ENCODE data around the gene NYAP1. TPM values are rescaled to one million over a fixed set of nuclear protein-coding genes. Genes with fewer than 3 reads are reported as not detected.

The NYAP1 gene
- total RNA-seq, result 1.1 and 1.8 TPM in 2 replicates

GRCh38 chr7:100483722-100484672 is at the start of gene NYAP1:
TSS of gene NYAP1 (plus strand) at chr7:100483927. CDS start at chr7:100485312, 1,385 bp downstream.

DNA sequence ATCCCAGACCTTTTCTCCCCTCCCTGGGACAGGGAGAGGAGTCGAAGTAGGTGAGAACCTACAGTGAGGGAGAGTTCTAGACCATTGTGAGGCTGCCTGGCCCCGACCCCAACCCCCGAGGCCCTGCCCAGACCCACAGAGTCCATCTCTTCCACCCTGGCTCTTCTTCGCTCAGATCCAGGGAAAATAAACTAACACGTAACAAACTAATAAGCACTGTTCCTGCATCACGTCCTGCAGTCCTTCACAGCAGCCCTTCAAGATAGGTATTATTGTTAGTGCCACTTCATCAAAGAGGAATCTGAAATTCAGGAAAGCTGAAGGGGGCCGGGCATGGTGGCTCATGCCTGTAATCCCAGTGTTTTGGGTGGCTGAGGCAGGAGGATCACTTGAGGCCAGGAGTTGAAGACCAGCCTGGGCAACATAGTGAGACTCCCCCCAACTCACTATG is 19.5 kb upstream of the NYAP1 start, which contains the start of gene SPACDR:
SPACDR (minus strand) TSS at position 51 of the 451 bp plus-strand sequence. CDS start 235 bp downstream, outside the sequence.

GRCh38 chr7:100478958-100479660 is 4.6 kb upstream of the NYAP1 start, which contains the start of gene TSC22D4:
TSS of gene TSC22D4 (minus strand) at chr7:100479214. CDS start at chr7:100478038, 1,176 bp downstream.

GRCh38 chr7:100538654-100539435 is 55.1 kb downstream of the NYAP1 start, which contains the start of gene AGFG2:
TSS of gene AGFG2 (plus strand) at chr7:100539203. CDS start at chr7:100539347, 144 bp downstream.

Small RNA genes lying within 50 kb of the gene (small RNA-seq; reads per million reads assigned to genes)
- not detected for gene RN7SL416P

Other genes starting within 250 kb of the NYAP1 start
- not detected in 2 replicates for gene SPDYE3, start 176.2 kb upstream of the NYAP1 start, total RNA-seq
- 7.8 and 11.8 TPM in 2 replicates for gene PILRB, start 125.8 kb upstream of the NYAP1 start, total RNA-seq
- gene PILRA, start 110.4 kb upstream of the NYAP1 start, total RNA-seq, result 0.65 TPM in 1 of 2 replicates, not detected in the other
- 2.4 and 3.5 TPM in 2 replicates for gene ZCWPW1, start 55.2 kb upstream of the NYAP1 start, total RNA-seq
- 33.4 and 35.0 TPM in 2 replicates for gene MEPCE, start 54.1 kb upstream of the NYAP1 start, total RNA-seq
- 6.4 and 8.0 TPM in 2 replicates for gene PPP1R35, start 47.4 kb upstream of the NYAP1 start, total RNA-seq
- 0.26 TPM in 1 of 2 replicates, not detected in the other for gene SPACDR, start 19.7 kb upstream of the NYAP1 start, total RNA-seq
- gene TSC22D4, start 4.7 kb upstream of the NYAP1 start, total RNA-seq, result 20.8 and 21.9 TPM in 2 replicates
- gene AGFG2, start 55.3 kb downstream of the NYAP1 start, total RNA-seq, result 7.2 and 9.4 TPM in 2 replicates
- gene SAP25, start 90.0 kb downstream of the NYAP1 start, total RNA-seq, result not detected in 2 replicates
- gene LRCH4, start 102.2 kb downstream of the NYAP1 start, total RNA-seq, result 8.0 TPM in 2 replicates
- gene FBXO24, start 102.4 kb downstream of the NYAP1 start, total RNA-seq, result 0.13 and 0.43 TPM in 2 replicates
- 129 and 159 TPM in 2 replicates for gene PCOLCE, start 118.4 kb downstream of the NYAP1 start, total RNA-seq
- gene MOSPD3, start 128.6 kb downstream of the NYAP1 start, total RNA-seq, result 7.4 and 8.4 TPM in 2 replicates
- gene TFR2, start 157.6 kb downstream of the NYAP1 start, total RNA-seq, result 0.65 TPM in 2 replicates
- gene ACTL6B, start 172.5 kb downstream of the NYAP1 start, total RNA-seq, result 0.11 TPM in 1 of 2 replicates, not detected in the other
- gene GNB2, start 189.8 kb downstream of the NYAP1 start, total RNA-seq, result 63.1 and 82.8 TPM in 2 replicates
- 21.8 and 24.3 TPM in 2 replicates for gene GIGYF1, start 210.3 kb downstream of the NYAP1 start, total RNA-seq
- 23.5 and 24.2 TPM in 2 replicates for gene POP7, start 222.2 kb downstream of the NYAP1 start, total RNA-seq
- not detected in 2 replicates for gene EPO, start 236.5 kb downstream of the NYAP1 start, total RNA-seq
- gene ZAN, start 249.7 kb downstream of the NYAP1 start, total RNA-seq, result not detected in 2 replicates